ENCODE data around the gene ITPKB. TPM values are rescaled to one million over a fixed set of nuclear protein-coding genes. Genes with fewer than 3 reads are reported as not detected.

ITPKB gene
- total RNA-seq, 2 experiments from 2014 or later: 29.5 to 29.7 TPM

GRCh38 chr1:226654046-226654667 lies 84.9 kb downstream of the ITPKB start:
- POLR2A ChIA-PET: interaction anchor here (1.0 to 3.0 kb wide), 3 partner anchors 9 to 54 kb away, joined by 3 to 14 read pairs (median 5); no protein-coding TSS in a partner anchor
- CTCF ChIA-PET: interaction anchor here (0.9 to 2.4 kb wide), 9 partner anchors 8 to 174 kb away, joined by 3 to 14 read pairs (median 4); no protein-coding TSS in a partner anchor

GRCh38 chr1:226653311-226653921 lies 85.7 kb downstream of the ITPKB start:
- ChIA-PET CTCF (interaction anchor here (0.9 to 2.4 kb wide), 9 partner anchors 9 to 175 kb away, joined by 3 to 14 read pairs (median 4); no protein-coding TSS in a partner anchor), POLR2A (interaction anchor here (0.7 to 3.0 kb wide), 6 partner anchors 9 to 140 kb away, joined by 3 to 14 read pairs (median 4); no protein-coding TSS in a partner anchor)

- ChIA-PET POLR2A (interaction anchor here (0.9 to 3.0 kb wide), 2 partner anchors 9 to 87 kb away, joined by 3 to 14 read pairs; no protein-coding TSS in a partner anchor), CTCF (interaction anchor here (1.3 to 2.4 kb wide), 2 partner anchors 17 to 35 kb away, joined by 4 to 14 read pairs; no protein-coding TSS in a partner anchor)
Measured at GRCh38 chr1:226652613-226653012, 86.5 kb downstream of the ITPKB start.

- POLR2A ChIA-PET: interaction anchor here (0.9 to 3.0 kb wide), 2 partner anchors 8 to 88 kb away, joined by 3 to 14 read pairs; no protein-coding TSS in a partner anchor
- CTCF ChIA-PET: interaction anchor here (1.0 to 1.6 kb wide), 3 partner anchors 16 to 176 kb away, joined by 3 to 4 read pairs (median 3); no protein-coding TSS in a partner anchor
Measured at GRCh38 chr1:226651732-226652105, 87.4 kb downstream of the ITPKB start.

GRCh38 chr1:226651041-226651731 lies 87.9 kb downstream of the ITPKB start:
- CTCF ChIA-PET: interaction anchor here (1.0 to 1.6 kb wide), 6 partner anchors 10 to 177 kb away, joined by 3 to 4 read pairs (median 4); no protein-coding TSS in a partner anchor
- POLR2A ChIA-PET: interaction anchor here (3.0 kb wide), 1 partner anchor 7 kb away, joined by 14 read pairs; no protein-coding TSS in a partner anchor

- CTCF ChIA-PET: interaction anchor here (0.6 to 1.6 kb wide), 7 partner anchors 9 to 230 kb away, joined by 3 to 4 read pairs (median 4); no protein-coding TSS in a partner anchor
- POLR2A ChIA-PET: no interaction called here
Measured at GRCh38 chr1:226650236-226650841, 88.7 kb downstream of the ITPKB start.

GRCh38 chr1:226649780-226650179 lies 89.3 kb downstream of the ITPKB start:
- ChIA-PET CTCF (interaction anchor here (1.0 to 1.6 kb wide), 5 partner anchors 16 to 38 kb away, joined by 4 read pairs; no protein-coding TSS in a partner anchor), POLR2A (no interaction called here)

GRCh38 chr1:226649244-226649643 lies 89.8 kb downstream of the ITPKB start:
- CTCF ChIA-PET: interaction anchor here (1.0 to 1.8 kb wide), 6 partner anchors 16 to 88 kb away, joined by 3 to 5 read pairs (median 4); no protein-coding TSS in a partner anchor
- POLR2A ChIA-PET: no interaction called here

- CTCF ChIA-PET: interaction anchor here (1.1 to 1.8 kb wide), 4 partner anchors 22 to 214 kb away, joined by 3 to 5 read pairs (median 4); no protein-coding TSS in a partner anchor
- POLR2A ChIA-PET: no interaction called here
Measured at GRCh38 chr1:226648421-226648820, 90.7 kb downstream of the ITPKB start.

GRCh38 chr1:226647719-226648118 lies 91.4 kb downstream of the ITPKB start:
- CTCF ChIA-PET: interaction anchor here (1.1 to 1.8 kb wide), 2 partner anchors 21 to 215 kb away, joined by 3 to 5 read pairs; no protein-coding TSS in a partner anchor
- POLR2A ChIA-PET: no interaction called here

GRCh38 chr1:226646870-226647449 lies 92.1 kb downstream of the ITPKB start:
- ChIA-PET POLR2A (no interaction called here), CTCF (no interaction called here)

GRCh38 chr1:226646026-226646869 lies 92.8 kb downstream of the ITPKB start:
- ChIA-PET POLR2A (interaction anchor here (1.1 kb wide), 1 partner anchor 90 kb away, joined by 3 read pairs; no protein-coding TSS in a partner anchor), CTCF (no interaction called here)

- CTCF ChIA-PET: interaction anchor here (2.1 kb wide), 1 partner anchor 19 kb away, joined by 5 read pairs; no protein-coding TSS in a partner anchor
- POLR2A ChIA-PET: interaction anchor here (1.1 kb wide), 1 partner anchor 91 kb away, joined by 3 read pairs; no protein-coding TSS in a partner anchor
Measured at GRCh38 chr1:226645279-226645976, 93.7 kb downstream of the ITPKB start.

GRCh38 chr1:226644541-226645176 lies 94.4 kb downstream of the ITPKB start:
- ChIA-PET POLR2A (interaction anchor here (0.6 to 2.4 kb wide), 3 partner anchors 8 to 92 kb away, joined by 3 to 14 read pairs (median 3); no protein-coding TSS in a partner anchor), CTCF (interaction anchor here (0.6 to 3.8 kb wide), 9 partner anchors 12 to 224 kb away, joined by 3 to 30 read pairs (median 5); partner anchors contain the start of gene ITPKB)

GRCh38 chr1:226643611-226644540 lies 95.2 kb downstream of the ITPKB start:
- ChIA-PET POLR2A (interaction anchor here (0.6 to 2.4 kb wide), 5 partner anchors 9 to 184 kb away, joined by 3 to 14 read pairs (median 5); no protein-coding TSS in a partner anchor), CTCF (interaction anchor here (0.5 to 3.8 kb wide), 15 partner anchors 11 to 224 kb away, joined by 3 to 30 read pairs (median 4); partner anchors contain the start of gene ITPKB)

All from activated CD8-positive, alpha-beta memory T cell treated with anti-CD3 and anti-CD28 coated beads for 36 hours (primary cell).